ENCODE measurements around the gene CD68.

The CD68 gene

GRCh38 chr17:7579001-7579833 lies at the start of gene CD68:
CD68 (plus strand) TSS chr17:7579638; CDS start chr17:7579678, 40 bp downstream.
- peak; percentile 35 for DNase-seq (ENCODE audit: low spot score)

GRCh38 chr17:7530023-7530900 lies 49.2 kb upstream of the CD68 start:
- no peak for DNase-seq (ENCODE audit: low spot score)

- no peak for DNase-seq (ENCODE audit: low spot score)
These were observed 41.4 kb upstream of the CD68 start for GRCh38 chr17:7538050-7538449.

- DNase-seq (ENCODE audit: low spot score), result no peak
These were observed 40.4 kb upstream of the CD68 start for GRCh38 chr17:7538891-7539545.

- no peak for DNase-seq (ENCODE audit: low spot score)
These were observed 38.3 kb upstream of the CD68 start for GRCh38 chr17:7541074-7541621.

- no peak for DNase-seq (ENCODE audit: low spot score)
These were observed 34.5 kb upstream of the CD68 start for GRCh38 chr17:7544911-7545310.

- DNase-seq (ENCODE audit: low spot score), result peak; percentile 42
These were observed 30.6 kb upstream of the CD68 start, which contains the start of gene TNFSF12 for GRCh38 chr17:7548585-7549400. TNFSF12 (plus strand) TSS chr17:7549058; CDS start chr17:7549154, 96 bp downstream.

- peak; percentile 73 for DNase-seq (ENCODE audit: low spot score)
These were observed 29.9 kb upstream of the CD68 start for GRCh38 chr17:7549401-7550055.

GRCh38 chr17:7550344-7550743 lies 29.1 kb upstream of the CD68 start:
- no peak for DNase-seq (ENCODE audit: low spot score)

GRCh38 chr17:7551396-7551795 lies 28.0 kb upstream of the CD68 start:
- DNase-seq (ENCODE audit: low spot score), result no peak

GRCh38 chr17:7552621-7553051 lies 26.8 kb upstream of the CD68 start:
- DNase-seq (ENCODE audit: low spot score), result peak; percentile 30

GRCh38 chr17:7553356-7553755 lies 26.1 kb upstream of the CD68 start:
- DNase-seq (ENCODE audit: low spot score), result no peak

GRCh38 chr17:7555320-7555948 lies 24.0 kb upstream of the CD68 start:
- no peak for DNase-seq (ENCODE audit: low spot score)

- DNase-seq (ENCODE audit: low spot score), result no peak
These were observed 22.8 kb upstream of the CD68 start for GRCh38 chr17:7556627-7557026.

- no peak for DNase-seq (ENCODE audit: low spot score)
These were observed 22.2 kb upstream of the CD68 start for GRCh38 chr17:7557147-7557764.

- peak; percentile 80 for DNase-seq (ENCODE audit: low spot score)
These were observed 21.5 kb upstream of the CD68 start for GRCh38 chr17:7557775-7558543.

GRCh38 chr17:7558544-7559319 lies 20.7 kb upstream of the CD68 start, which contains the start of gene TNFSF13:
TNFSF13 (plus strand) TSS chr17:7558750; CDS start chr17:7559040, 290 bp downstream.
- no peak for DNase-seq (ENCODE audit: low spot score)
